LNCaP clone FGC (cell line): ENCODE measurements around the gene MCM6.

Experiments
- DNase-seq: peaks from one replicate; pipeline ENCODE4 v3.0.0-alpha.2; 2011; ENCODE audit warnings: low read depth
- H3K4me3 ChIP-seq: 2 replicates; pipeline ENCODE4 v1.5.1; 2011; ENCODE audit warnings: mild to moderate bottlenecking, low read depth, low read length, control low read depth
- TF ChIP-seq, protein P1 (sequence below): IDR thresholded peaks from 2 replicates; pipeline ENCODE4 v1.5.1; 2012; ENCODE audit warnings: mild to moderate bottlenecking; ENCODE audit not compliant: control insufficient read depth, insufficient read depth; ENCODE audit errors: extremely low read depth

The MCM6 gene

DNA sequence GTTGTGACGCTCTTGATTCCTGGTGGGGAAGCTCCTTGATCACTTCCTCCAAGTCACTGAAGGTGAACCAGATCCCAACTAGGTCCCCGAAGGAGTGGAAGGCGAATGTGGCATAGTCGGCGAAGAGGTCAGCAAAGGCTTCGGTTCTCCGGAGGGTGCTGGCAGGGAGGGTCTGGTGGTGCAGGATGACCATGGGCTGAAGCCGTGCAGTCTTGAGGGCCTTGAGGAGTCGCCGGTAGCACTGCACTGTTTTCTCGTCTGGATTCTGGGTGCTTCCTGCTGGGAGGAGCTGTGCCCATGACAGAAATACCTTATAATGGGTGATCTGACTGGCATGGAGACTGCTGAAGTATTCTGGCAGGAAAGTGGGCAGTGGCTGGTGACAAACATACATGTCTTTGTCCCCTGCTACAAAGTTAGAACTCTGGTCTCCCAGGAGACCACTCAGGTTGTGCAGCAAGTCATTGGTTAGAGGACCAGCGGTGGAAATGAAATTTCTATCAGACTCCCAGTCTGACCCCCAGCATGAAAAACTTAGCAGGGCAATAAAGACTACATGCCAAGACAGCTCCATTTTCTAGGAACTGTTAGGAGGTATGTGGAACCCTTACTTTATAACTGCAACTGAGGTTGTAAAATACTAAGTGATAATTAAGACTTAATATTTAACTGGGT is 39.5 kb downstream of the MCM6 start, which contains the start of gene LCT:
LCT (minus strand) TSS at position 589 of the 675 bp plus-strand sequence; CDS start at position 574, 15 bp downstream.
- DNase-seq = no peak
- TF ChIP-seq, protein P1, sequence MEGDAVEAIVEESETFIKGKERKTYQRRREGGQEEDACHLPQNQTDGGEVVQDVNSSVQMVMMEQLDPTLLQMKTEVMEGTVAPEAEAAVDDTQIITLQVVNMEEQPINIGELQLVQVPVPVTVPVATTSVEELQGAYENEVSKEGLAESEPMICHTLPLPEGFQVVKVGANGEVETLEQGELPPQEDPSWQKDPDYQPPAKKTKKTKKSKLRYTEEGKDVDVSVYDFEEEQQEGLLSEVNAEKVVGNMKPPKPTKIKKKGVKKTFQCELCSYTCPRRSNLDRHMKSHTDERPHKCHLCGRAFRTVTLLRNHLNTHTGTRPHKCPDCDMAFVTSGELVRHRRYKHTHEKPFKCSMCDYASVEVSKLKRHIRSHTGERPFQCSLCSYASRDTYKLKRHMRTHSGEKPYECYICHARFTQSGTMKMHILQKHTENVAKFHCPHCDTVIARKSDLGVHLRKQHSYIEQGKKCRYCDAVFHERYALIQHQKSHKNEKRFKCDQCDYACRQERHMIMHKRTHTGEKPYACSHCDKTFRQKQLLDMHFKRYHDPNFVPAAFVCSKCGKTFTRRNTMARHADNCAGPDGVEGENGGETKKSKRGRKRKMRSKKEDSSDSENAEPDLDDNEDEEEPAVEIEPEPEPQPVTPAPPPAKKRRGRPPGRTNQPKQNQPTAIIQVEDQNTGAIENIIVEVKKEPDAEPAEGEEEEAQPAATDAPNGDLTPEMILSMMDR = no peak
- no peak within 1 kb of the TSS for H3K4me3 ChIP-seq

DNA sequence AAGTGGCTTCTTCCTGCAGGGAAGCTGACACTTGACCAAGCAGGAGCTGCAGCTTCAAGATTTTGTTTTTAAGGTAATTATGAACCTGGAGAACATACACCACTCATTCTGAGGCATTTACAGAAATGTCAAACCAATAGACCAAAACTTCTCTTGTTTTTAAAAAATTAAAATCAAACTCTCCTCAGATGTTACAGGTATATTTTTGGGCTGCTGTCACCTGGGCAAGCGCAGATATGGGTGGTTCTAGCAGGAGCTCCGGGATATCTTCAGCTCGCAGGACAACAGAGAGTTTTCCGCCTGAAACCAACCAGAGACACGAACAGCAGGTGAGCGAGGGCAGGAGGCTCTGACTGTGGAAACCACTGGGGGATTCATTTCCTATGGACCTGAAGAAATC is 43.4 kb downstream of the MCM6 start:
- H3K4me3 ChIP-seq = no peak overlapping the region
- TF ChIP-seq, protein P1 = no peak
- no peak for DNase-seq

DNA sequence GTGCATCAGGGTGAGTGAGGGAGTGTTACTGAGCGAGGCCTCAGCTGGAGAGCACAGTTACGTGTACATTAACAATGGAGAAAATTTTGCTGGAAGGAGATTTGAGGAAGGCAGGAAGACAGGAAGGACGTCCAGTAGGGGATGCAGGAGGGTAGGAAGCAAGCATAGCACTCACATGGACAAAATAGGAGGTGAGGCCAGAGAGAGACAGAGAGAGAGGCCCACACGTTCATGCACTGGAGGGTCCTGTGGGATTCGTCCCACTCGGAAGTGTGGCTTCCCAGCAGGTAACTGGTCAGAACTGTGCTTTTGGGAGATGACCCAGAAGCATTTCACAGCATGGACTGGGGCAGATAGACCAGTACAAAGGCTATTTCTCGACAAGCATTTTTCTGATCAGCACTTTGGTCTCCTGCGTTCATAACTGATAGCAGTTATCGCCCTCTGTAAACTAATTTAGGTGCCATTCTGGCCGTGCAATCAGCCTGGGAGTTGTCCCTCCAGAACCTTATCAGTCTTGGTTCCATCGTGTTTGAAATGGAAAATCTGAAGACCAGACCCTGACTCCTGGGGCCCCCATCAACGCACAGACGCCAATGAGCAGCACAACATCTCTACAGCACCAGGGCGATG is 44.9 kb downstream of the MCM6 start:
- no peak overlapping the region for H3K4me3 ChIP-seq
- DNase-seq = no peak
- TF ChIP-seq, protein P1 = no peak

DNA sequence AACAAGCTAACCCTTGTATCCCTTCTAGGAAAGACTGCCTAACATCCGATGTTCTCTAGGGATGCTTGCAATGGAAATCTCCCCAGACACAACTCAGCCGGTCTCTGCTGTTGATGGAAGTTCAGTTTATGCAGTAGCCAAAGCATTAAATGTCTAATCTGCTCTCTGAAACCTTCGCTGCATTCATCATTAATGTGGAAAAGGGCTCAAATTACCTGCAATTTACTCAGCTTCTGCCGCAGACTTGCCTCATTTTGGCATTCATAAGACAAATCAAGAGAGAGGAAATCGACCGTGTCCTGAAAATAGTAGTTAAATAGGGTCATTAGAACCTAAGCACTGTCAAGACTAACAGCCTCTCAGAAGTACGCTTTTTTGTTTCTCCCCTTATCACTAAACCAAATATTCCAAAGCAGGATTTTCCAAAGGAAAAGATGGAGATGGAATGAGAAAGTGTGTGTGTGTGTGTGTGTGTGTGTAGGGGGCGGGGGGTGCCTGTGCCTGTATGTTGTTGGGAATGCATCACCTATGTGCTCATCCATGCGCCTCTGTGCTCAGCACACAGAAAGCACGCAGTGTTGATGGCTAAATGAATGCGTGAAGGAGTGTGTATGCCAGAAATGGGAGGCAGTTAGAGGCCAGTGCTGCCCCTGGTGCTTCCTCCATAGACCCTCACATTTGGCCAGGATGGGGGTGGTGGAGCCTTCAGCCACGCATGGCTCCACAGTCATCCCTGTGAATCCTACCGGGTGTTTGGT is 46.7 kb downstream of the MCM6 start:
- TF ChIP-seq, protein P1 = no peak
- H3K4me3 ChIP-seq = no peak overlapping the region
- no peak for DNase-seq

DNA sequence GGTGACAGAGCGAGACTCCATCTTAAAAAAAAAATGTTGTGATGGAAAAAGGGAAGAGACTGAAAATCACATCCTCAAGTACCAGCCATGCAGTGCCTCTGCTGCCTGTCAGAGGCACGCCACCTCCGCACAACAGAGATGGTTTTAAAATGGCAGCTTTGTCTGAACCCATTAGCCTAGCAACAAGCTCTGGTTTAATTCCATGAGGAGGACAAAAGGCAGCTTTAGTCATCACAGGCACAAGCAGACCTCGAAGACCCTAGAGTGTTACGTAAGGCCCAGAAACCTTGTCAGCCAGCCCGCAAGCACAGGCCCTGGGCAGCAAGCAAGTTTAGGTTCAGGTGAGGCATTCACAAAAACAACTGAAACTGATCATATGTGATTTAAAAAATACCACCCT is 49.7 kb downstream of the MCM6 start:
- no peak for DNase-seq
- TF ChIP-seq, protein P1 = no peak
- H3K4me3 ChIP-seq = no peak overlapping the region

DNA sequence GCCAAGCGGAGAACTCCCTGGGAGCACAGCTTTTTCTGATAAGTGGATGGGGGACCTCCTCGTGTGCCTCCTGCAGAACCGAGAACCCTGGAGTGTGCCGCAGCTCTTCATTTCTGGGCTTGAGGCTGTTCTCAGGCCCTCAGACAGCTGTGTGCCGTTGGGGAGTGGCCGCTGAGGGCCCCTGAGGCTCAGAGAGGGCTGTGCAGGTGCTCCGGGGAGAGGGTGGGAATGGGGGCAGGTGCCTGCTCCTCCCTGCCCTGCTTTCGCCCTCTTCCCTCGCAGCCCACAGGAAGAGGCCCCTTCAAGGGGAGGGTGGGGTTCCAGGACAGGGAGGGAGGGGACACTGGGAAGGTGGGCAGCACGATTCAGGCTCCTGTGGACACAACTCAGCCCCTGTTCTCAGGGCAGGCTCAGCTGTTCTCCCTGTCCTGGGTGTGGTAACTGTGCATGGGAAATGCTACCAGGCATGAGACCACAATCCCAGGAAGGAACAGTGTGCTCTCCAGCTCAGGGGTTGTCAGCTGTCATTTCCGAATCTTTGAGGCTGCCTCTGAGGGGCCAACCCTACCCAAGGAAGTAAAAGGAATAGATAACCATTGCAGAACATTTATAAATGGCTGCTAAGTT is 50.6 kb downstream of the MCM6 start:
- DNase-seq = no peak
- TF ChIP-seq, protein P1 = no peak

More for the DNA sequence above, 50.6 kb downstream of the MCM6 start:
- H3K4me3 ChIP-seq = no peak overlapping the region
